ENCODE results near the gene DNAAF5.

DNAAF5 gene

DNA sequence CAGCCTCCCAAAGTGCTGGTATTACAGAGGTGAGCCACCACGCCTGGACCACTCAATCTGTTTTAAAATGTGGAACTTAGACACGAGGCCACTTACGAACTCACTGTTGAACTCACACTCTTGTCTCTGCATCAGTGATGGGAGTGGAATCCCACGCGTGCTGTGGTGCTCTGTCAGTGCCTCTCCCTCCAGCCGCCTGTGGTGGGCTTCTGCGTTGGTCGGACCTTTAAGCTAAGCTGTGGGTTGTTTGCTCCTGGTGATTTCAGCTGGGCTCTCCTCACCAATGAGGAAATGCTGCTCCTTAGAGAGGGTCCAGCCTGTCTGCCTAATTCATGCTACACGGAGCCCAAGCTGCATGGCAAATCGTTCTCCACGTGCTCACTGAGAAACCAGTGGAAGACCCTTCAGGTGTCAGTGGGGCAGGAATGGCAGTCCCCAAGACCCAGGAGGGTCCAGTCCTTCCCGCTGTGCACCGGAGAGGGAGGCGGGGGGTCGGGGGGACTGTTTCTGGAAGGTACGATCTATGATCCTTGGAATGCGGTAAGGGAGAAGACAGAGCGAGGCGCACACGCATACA lies 18.4 kb downstream of the DNAAF5 start:
- TF ChIP-seq NFIC (IDR thresholded peaks at IDR 0.05) (no peak), EGR1 (IDR thresholded peaks at IDR 0.05) (no peak), CEBPB (IDR thresholded peaks at IDR 0.05) (no peak), TCF12 (IDR thresholded peaks at IDR 0.05; ENCODE audit: low read depth) (no peak), TEAD4 (IDR thresholded peaks at IDR 0.05) (no peak), YY1 (IDR thresholded peaks at IDR 0.05; ENCODE audit: low read depth) (no peak), EP300 (IDR thresholded peaks at IDR 0.05; ENCODE audit: borderline replicate concordance) (no peak), FOXM1 (IDR thresholded peaks at IDR 0.05; ENCODE audit: borderline replicate concordance, low read depth) (no peak), CREB1 (IDR thresholded peaks at IDR 0.05; ENCODE audit: low read depth) (no peak), RAD21 (IDR thresholded peaks at IDR 0.05; ENCODE audit: low read depth) (no peak), TAF1 (IDR thresholded peaks at IDR 0.05; ENCODE audit: low read depth) (no peak), ZBTB7A (IDR thresholded peaks at IDR 0.05; ENCODE audit: low read depth) (no peak)
- TF ChIP-seq, protein P1, sequence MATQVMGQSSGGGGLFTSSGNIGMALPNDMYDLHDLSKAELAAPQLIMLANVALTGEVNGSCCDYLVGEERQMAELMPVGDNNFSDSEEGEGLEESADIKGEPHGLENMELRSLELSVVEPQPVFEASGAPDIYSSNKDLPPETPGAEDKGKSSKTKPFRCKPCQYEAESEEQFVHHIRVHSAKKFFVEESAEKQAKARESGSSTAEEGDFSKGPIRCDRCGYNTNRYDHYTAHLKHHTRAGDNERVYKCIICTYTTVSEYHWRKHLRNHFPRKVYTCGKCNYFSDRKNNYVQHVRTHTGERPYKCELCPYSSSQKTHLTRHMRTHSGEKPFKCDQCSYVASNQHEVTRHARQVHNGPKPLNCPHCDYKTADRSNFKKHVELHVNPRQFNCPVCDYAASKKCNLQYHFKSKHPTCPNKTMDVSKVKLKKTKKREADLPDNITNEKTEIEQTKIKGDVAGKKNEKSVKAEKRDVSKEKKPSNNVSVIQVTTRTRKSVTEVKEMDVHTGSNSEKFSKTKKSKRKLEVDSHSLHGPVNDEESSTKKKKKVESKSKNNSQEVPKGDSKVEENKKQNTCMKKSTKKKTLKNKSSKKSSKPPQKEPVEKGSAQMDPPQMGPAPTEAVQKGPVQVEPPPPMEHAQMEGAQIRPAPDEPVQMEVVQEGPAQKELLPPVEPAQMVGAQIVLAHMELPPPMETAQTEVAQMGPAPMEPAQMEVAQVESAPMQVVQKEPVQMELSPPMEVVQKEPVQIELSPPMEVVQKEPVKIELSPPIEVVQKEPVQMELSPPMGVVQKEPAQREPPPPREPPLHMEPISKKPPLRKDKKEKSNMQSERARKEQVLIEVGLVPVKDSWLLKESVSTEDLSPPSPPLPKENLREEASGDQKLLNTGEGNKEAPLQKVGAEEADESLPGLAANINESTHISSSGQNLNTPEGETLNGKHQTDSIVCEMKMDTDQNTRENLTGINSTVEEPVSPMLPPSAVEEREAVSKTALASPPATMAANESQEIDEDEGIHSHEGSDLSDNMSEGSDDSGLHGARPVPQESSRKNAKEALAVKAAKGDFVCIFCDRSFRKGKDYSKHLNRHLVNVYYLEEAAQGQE (IDR thresholded peaks at IDR 0.05; ENCODE audit: low read depth), result no peak
- TF ChIP-seq, protein P2, sequence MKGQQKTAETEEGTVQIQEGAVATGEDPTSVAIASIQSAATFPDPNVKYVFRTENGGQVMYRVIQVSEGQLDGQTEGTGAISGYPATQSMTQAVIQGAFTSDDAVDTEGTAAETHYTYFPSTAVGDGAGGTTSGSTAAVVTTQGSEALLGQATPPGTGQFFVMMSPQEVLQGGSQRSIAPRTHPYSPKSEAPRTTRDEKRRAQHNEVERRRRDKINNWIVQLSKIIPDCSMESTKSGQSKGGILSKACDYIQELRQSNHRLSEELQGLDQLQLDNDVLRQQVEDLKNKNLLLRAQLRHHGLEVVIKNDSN (IDR thresholded peaks at IDR 0.05), result no peak
- TF ChIP-seq, protein P3, sequence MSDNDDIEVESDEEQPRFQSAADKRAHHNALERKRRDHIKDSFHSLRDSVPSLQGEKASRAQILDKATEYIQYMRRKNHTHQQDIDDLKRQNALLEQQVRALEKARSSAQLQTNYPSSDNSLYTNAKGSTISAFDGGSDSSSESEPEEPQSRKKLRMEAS (IDR thresholded peaks at IDR 0.05), result no peak

DNA sequence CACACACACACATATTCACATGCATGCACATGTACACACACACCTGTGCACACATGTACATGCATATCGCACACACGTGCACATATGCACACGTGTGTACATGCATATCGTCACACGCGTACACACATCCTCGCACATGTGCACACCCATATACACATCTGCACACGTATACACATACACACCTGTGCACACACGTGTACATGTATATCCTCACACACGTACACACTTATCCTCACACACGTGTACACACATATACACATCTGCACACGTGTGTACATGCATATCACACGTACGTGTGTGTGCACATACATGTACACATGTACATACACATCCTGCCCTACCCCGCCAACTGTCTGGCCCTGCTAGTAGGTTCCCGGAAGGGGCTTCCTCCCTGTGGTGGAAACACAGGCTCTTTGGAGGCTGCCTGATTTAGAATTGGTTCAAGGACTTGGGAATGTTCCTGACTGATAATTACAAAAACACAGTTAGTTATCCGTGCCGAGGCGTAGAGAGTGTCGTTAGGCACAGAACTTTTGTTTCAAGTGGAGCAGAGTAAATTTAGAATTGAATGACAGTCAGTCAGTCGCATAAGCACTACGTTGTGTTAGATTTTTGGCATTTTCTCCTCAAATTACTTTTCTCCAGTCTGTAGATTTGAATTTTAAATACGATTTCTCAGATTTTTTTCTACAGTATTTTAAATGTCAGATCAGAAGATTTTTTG lies 19.1 kb downstream of the DNAAF5 start:
- TF ChIP-seq CEBPB (IDR thresholded peaks at IDR 0.05), result no peak
- TF ChIP-seq ZBTB7A (IDR thresholded peaks at IDR 0.05; ENCODE audit: low read depth), result no peak
- TF ChIP-seq, protein P2 (IDR thresholded peaks at IDR 0.05), result no peak
- no peak for TF ChIP-seq RAD21 (IDR thresholded peaks at IDR 0.05; ENCODE audit: low read depth)
- no peak for TF ChIP-seq YY1 (IDR thresholded peaks at IDR 0.05; ENCODE audit: low read depth)
- TF ChIP-seq TEAD4 (IDR thresholded peaks at IDR 0.05), result no peak
- TF ChIP-seq EP300 (IDR thresholded peaks at IDR 0.05; ENCODE audit: borderline replicate concordance), result no peak
- TF ChIP-seq, protein P1 (IDR thresholded peaks at IDR 0.05; ENCODE audit: low read depth), result no peak
- no peak for TF ChIP-seq TCF12 (IDR thresholded peaks at IDR 0.05; ENCODE audit: low read depth)
- TF ChIP-seq, protein P3 (IDR thresholded peaks at IDR 0.05), result no peak
- no peak for TF ChIP-seq NFIC (IDR thresholded peaks at IDR 0.05)
- no peak for TF ChIP-seq CREB1 (IDR thresholded peaks at IDR 0.05; ENCODE audit: low read depth)
- TF ChIP-seq FOXM1 (IDR thresholded peaks at IDR 0.05; ENCODE audit: borderline replicate concordance, low read depth), result no peak
- TF ChIP-seq EGR1 (IDR thresholded peaks at IDR 0.05), result no peak
- TF ChIP-seq TAF1 (IDR thresholded peaks at IDR 0.05; ENCODE audit: low read depth), result no peak

DNA sequence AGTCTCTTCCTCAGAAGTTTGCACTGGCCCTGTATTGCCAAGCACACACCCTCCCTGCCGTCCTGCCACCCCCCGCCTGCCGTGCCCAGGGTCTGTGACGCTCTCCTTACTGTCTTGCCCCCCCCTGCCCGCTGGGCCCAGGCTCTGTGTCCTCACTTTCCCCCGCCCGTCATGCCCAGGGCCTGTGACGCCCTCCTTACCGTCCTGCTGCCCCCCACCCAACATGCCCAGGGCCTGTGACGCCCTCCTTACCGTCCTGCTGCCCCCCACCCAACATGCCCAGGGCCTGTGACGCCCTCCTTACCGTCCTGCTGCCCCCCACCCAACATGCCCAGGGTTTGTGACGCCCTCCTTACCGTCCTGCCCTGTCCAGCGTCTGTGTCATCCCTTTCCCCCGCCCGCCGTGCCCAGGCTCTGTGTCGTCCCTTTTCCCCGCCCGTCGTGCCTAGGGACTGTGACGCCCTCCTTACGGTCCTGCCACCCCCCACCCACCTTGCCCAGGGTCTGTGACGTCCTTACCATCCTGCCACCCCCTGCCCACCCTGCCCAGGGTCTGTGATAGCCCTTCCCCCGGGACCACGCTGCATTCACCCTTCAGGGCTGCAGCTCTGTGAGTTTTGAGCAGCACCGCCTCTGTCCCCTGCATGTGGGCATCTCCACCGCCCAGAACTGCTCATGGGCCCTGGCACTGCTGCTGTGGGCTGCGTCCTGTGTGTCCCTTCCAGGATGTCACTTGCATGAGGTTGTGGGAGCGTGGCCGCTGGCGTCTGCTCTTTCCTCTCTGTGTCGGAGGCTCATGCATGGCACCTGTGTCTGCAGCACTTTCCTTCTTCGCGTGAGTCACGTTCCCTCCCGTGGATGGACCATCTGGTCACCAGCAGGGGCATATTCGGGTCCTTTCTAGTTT lies 19.9 kb downstream of the DNAAF5 start:
- no peak for TF ChIP-seq TEAD4 (IDR thresholded peaks at IDR 0.05)
- TF ChIP-seq ZBTB7A (IDR thresholded peaks at IDR 0.05; ENCODE audit: low read depth), result no peak
- TF ChIP-seq EP300 (IDR thresholded peaks at IDR 0.05; ENCODE audit: borderline replicate concordance), result no peak
- no peak for TF ChIP-seq EGR1 (IDR thresholded peaks at IDR 0.05)
- TF ChIP-seq CREB1 (IDR thresholded peaks at IDR 0.05; ENCODE audit: low read depth), result no peak
- TF ChIP-seq, protein P3 (IDR thresholded peaks at IDR 0.05), result no peak
- TF ChIP-seq CEBPB (IDR thresholded peaks at IDR 0.05), result no peak
- TF ChIP-seq TCF12 (IDR thresholded peaks at IDR 0.05; ENCODE audit: low read depth), result no peak
- no peak for TF ChIP-seq FOXM1 (IDR thresholded peaks at IDR 0.05; ENCODE audit: borderline replicate concordance, low read depth)
- TF ChIP-seq, protein P2 (IDR thresholded peaks at IDR 0.05), result no peak
- no peak for TF ChIP-seq RAD21 (IDR thresholded peaks at IDR 0.05; ENCODE audit: low read depth)
- TF ChIP-seq, protein P1 (IDR thresholded peaks at IDR 0.05; ENCODE audit: low read depth), result no peak
- TF ChIP-seq TAF1 (IDR thresholded peaks at IDR 0.05; ENCODE audit: low read depth), result no peak
- TF ChIP-seq NFIC (IDR thresholded peaks at IDR 0.05), result no peak
- no peak for TF ChIP-seq YY1 (IDR thresholded peaks at IDR 0.05; ENCODE audit: low read depth)
